ENCODE results near the gene VPS37D. TPM values are rescaled to one million over a fixed set of nuclear protein-coding genes. Genes with fewer than 3 reads are reported as not detected.

The VPS37D gene
- total and polyA plus RNA-seq, 2 of the 4 experiments (the other 2 are of a cell fraction) = 2.3 to 3.1 TPM

GRCh38 chr7:73721377-73721817 lies 53.8 kb downstream of the VPS37D start:
- dilution Hi-C loops (cut with HindIII; ENCODE audit: low sequenced_read_pairs, unreplicated experiment) = no loop called here
- H4K20me1 ChIP-seq (ENCODE audit: insufficient read depth, low read length) = peaks cover 22% of the 10 kb centered on the region
- H2AFZ ChIP-seq (replicated peaks; ENCODE audit: low read length, poor library complexity) = no peak overlapping the region
- BruUV-seq (replicated peaks) = no TSS peak
- peaks cover 19% of the 10 kb centered on the region for H3K4me1 ChIP-seq (ENCODE audit: control insufficient read depth, insufficient read depth, low read length)
- no peak overlapping the region for H4K5ac ChIP-seq (ENCODE audit: low read depth, low read length)
- no peak overlapping the region for H3K4me3 ChIP-seq (ENCODE audit: insufficient read depth, low read depth, low read length)
- ChIA-PET POLR2A (ENCODE audit: unreplicated experiment) (no interaction called here), CTCF (no interaction called here)
- H3K36me3 ChIP-seq (ENCODE audit: control insufficient read depth, insufficient read depth, low read length) = no peaks in the 10 kb centered on the region; the same call in 1 of the 2 replicates
- H2BK15ac ChIP-seq (ENCODE audit: low read depth, low read length) = no peak overlapping the region
- intact Hi-C loops (cut with micrococcal nuclease) = no loop called here
- no peak overlapping the region for H2BK20ac ChIP-seq (ENCODE audit: low read depth, low read length)
- peaks cover 3 to 23% of the 10 kb centered on the region in 2 experiments for H3K79me1 ChIP-seq (ENCODE audit: low read depth in 1 of 2, low read length in 2 of 2)
- in situ Hi-C loops (cut with MboI; ENCODE audit: low sequenced_read_pairs) = no loop called here
- H2AK9ac ChIP-seq (replicated peaks; ENCODE audit: low read depth, low read length, poor library complexity) = peak overlapping the region; percentile 76
- H4K91ac ChIP-seq (ENCODE audit: insufficient read depth, low read depth, low read length) = no peak overlapping the region
- no peak overlapping the region for H3K56ac ChIP-seq (ENCODE audit: extremely low read depth, insufficient read depth, low read length)
- H4K8ac ChIP-seq (ENCODE audit: low read depth in 2 of 2, low read length in 2 of 2) = no peak overlapping the region
- WGBS, 2 experiments (ENCODE audit: extremely low coverage in 2 of 2, insufficient read length in 1 of 2) = no CpG with 5 or more reads among the region's 3 CpGs
- no peaks in the 10 kb centered on the region for H3K27me3 ChIP-seq (ENCODE audit: control insufficient read depth, insufficient read depth, low read length)
- TF ChIP-seq RAD21 (IDR thresholded peaks at IDR 0.05; ENCODE audit: low read length) (no peak), POLR2A (IDR thresholded peaks at IDR 0.05; ENCODE audit: low read depth, low read length) (no peak), SMC3 (IDR thresholded peaks at IDR 0.05; ENCODE audit: low read depth, low read length) (no peak), MXI1 (IDR thresholded peaks at IDR 0.05; ENCODE audit: borderline replicate concordance, low read depth, low read length) (no peak)
- H3K9me3 ChIP-seq (ENCODE audit: control insufficient read depth, insufficient read depth, low read length) = no peaks in the 10 kb centered on the region
- H2AK5ac ChIP-seq (ENCODE audit: low read depth, low read length) = no peak overlapping the region
- H3K9ac ChIP-seq (ENCODE audit: low read depth, low read length) = no peak overlapping the region
- H2BK5ac ChIP-seq (ENCODE audit: low read depth, low read length, poor library complexity, severe bottlenecking) = no peak overlapping the region
- no peak overlapping the region for H2BK120ac ChIP-seq (ENCODE audit: low read depth, low read length)
- H3K4me2 ChIP-seq (ENCODE audit: low read depth, low read length) = no peak overlapping the region
- no peak overlapping the region for H3K14ac ChIP-seq (replicated peaks; ENCODE audit: low read depth, low read length)
- ATAC-seq (ENCODE audit: low read depth) (no peak), DNase-seq (no peak)
- H3K23ac ChIP-seq (ENCODE audit: low read depth, low read length) = no peak overlapping the region
- H3K9me1 ChIP-seq (ENCODE audit: insufficient read depth, low read length) = peaks cover 8% of the 10 kb centered on the region
- H3K27ac ChIP-seq (ENCODE audit: insufficient read depth, low read length) = no peak overlapping the region
- H3K4ac ChIP-seq (ENCODE audit: low read depth, low read length) = no peak overlapping the region
- H3K18ac ChIP-seq (ENCODE audit: low read depth, low read length) = no peak overlapping the region

Small RNA genes within 50 kb of the gene (microRNA-seq; reads per million reads assigned to microRNA genes)
- gene MIR4284 (ENCODE audit: insufficient read depth in 1 of 2, insufficient read length in 1 of 2, unreplicated experiment in 1 of 2) = 0 to 1.0 reads per million in 2 experiments

Small RNA genes within 50 kb of the gene (small RNA-seq; reads per million reads assigned to genes)
- gene MIR4284 = 0 to 0.16 (median 0) reads per million in 5 experiments

Other genes with a start within 250 kb of the VPS37D start
- gene FZD9, start 234.1 kb upstream of the VPS37D start, total RNA-seq (2012; rRNA removed) = 0.72 and 0.83 TPM in 2 replicates
- 1.6 and 1.8 TPM in 2 replicates for gene FZD9, start 234.1 kb upstream of the VPS37D start, polyA plus RNA-seq (2012; rRNA removed)
- gene BAZ1B, start 145.5 kb upstream of the VPS37D start, total RNA-seq (2012; rRNA removed) = 45.0 and 60.8 TPM in 2 replicates
- gene BAZ1B, start 145.5 kb upstream of the VPS37D start, polyA plus RNA-seq (2012; rRNA removed) = 16.8 and 20.2 TPM in 2 replicates
- 6.1 and 7.2 TPM in 2 replicates for gene BCL7B, start 110.1 kb upstream of the VPS37D start, total RNA-seq (2012; rRNA removed)
- gene BCL7B, start 110.1 kb upstream of the VPS37D start, polyA plus RNA-seq (2012; rRNA removed) = 51.3 and 62.6 TPM in 2 replicates
- gene TBL2, start 89.3 kb upstream of the VPS37D start, total RNA-seq (2012; rRNA removed) = 81.7 and 94.1 TPM in 2 replicates
- 61.8 and 72.6 TPM in 2 replicates for gene TBL2, start 89.3 kb upstream of the VPS37D start, polyA plus RNA-seq (2012; rRNA removed)
- gene MLXIPL, start 43.3 kb upstream of the VPS37D start, total RNA-seq (2012; rRNA removed) = not detected in 2 replicates
- not detected in 2 replicates for gene MLXIPL, start 43.3 kb upstream of the VPS37D start, polyA plus RNA-seq (2012; rRNA removed)
- 1.6 and 1.7 TPM in 2 replicates for gene DNAJC30, start 15.6 kb downstream of the VPS37D start, total RNA-seq (2012; rRNA removed)
- 9.0 and 10.6 TPM in 2 replicates for gene DNAJC30, start 15.6 kb downstream of the VPS37D start, polyA plus RNA-seq (2012; rRNA removed)
- gene BUD23, start 15.8 kb downstream of the VPS37D start, total RNA-seq (2012; rRNA removed) = 35.7 and 40.8 TPM in 2 replicates
- gene BUD23, start 15.8 kb downstream of the VPS37D start, polyA plus RNA-seq (2012; rRNA removed) = 65.2 and 72.2 TPM in 2 replicates
- gene STX1A, start 51.8 kb downstream of the VPS37D start, total RNA-seq (2012; rRNA removed) = 9.3 and 10.0 TPM in 2 replicates
- gene STX1A, start 51.8 kb downstream of the VPS37D start, polyA plus RNA-seq (2012; rRNA removed) = 22.0 and 22.6 TPM in 2 replicates
- 13.4 and 14.2 TPM in 2 replicates for gene ABHD11, start 71.0 kb downstream of the VPS37D start, total RNA-seq (2012; rRNA removed)
- gene ABHD11, start 71.0 kb downstream of the VPS37D start, polyA plus RNA-seq (2012; rRNA removed) = 19.9 and 22.6 TPM in 2 replicates
- gene CLDN3, start 102.4 kb downstream of the VPS37D start, total RNA-seq (2012; rRNA removed) = 0.18 TPM in 1 of 2 replicates, not detected in the other
- 0.12 and 0.16 TPM in 2 replicates for gene CLDN3, start 102.4 kb downstream of the VPS37D start, polyA plus RNA-seq (2012; rRNA removed)
- 2.9 and 3.9 TPM in 2 replicates for gene CLDN4, start 163.2 kb downstream of the VPS37D start, total RNA-seq (2012; rRNA removed)
- 3.8 and 4.4 TPM in 2 replicates for gene CLDN4, start 163.2 kb downstream of the VPS37D start, polyA plus RNA-seq (2012; rRNA removed)
- 1.7 and 2.3 TPM in 2 replicates for gene METTL27, start 174.7 kb downstream of the VPS37D start, total RNA-seq (2012; rRNA removed)
- 4.3 and 5.2 TPM in 2 replicates for gene METTL27, start 174.7 kb downstream of the VPS37D start, polyA plus RNA-seq (2012; rRNA removed)
- not detected in 2 replicates for gene TMEM270, start 193.3 kb downstream of the VPS37D start, total RNA-seq (2012; rRNA removed)
- gene TMEM270, start 193.3 kb downstream of the VPS37D start, polyA plus RNA-seq (2012; rRNA removed) = 0.17 TPM in 1 of 2 replicates, not detected in the other

Data from IMR-90 (cell line).